ENCODE data around the gene CD276.
A peak's percentile ranks its signal among the peaks of the same experiment; 100 is the strongest.

CD276 gene

GRCh38 chr15:73654659-73655058, 29.5 kb upstream of the CD276 start:
- Histone ChIP-seq H3K4me3 (replicated peaks; ENCODE audit: low read depth, low read length) (no peak overlapping the region), H3K27me3 (replicated peaks; ENCODE audit: control insufficient read depth, insufficient read depth, low read length) (no peaks in the 10 kb centered on the region; the same call in 1 of the 2 replicates), H3K36me3 (ENCODE audit: control insufficient read depth, insufficient read depth, low read length) (no peaks in the 10 kb centered on the region)
- no peak for DNase-seq (ENCODE audit: extremely low read depth, insufficient read length)
- TF ChIP-seq CTCF (IDR thresholded peaks at IDR 0.05; ENCODE audit: insufficient read depth, low read length, poor library complexity, severe bottlenecking) = no peak

- no peaks in the 10 kb centered on the region; the same call in 1 of the 2 replicates for H3K27me3 ChIP-seq (replicated peaks; ENCODE audit: control insufficient read depth, insufficient read depth, low read length)
- H3K36me3 ChIP-seq (ENCODE audit: control insufficient read depth, insufficient read depth, low read length) = no peaks in the 10 kb centered on the region
- no peak for TF ChIP-seq CTCF (IDR thresholded peaks at IDR 0.05; ENCODE audit: insufficient read depth, low read length, poor library complexity, severe bottlenecking)
- no peak overlapping the region for H3K4me3 ChIP-seq (replicated peaks; ENCODE audit: low read depth, low read length)
- DNase-seq (ENCODE audit: extremely low read depth, insufficient read length) = no peak
These were observed 28.5 kb upstream of the CD276 start for GRCh38 chr15:73655724-73656123.

GRCh38 chr15:73658645-73659044, 25.5 kb upstream of the CD276 start:
- Histone ChIP-seq H3K4me3 (replicated peaks; ENCODE audit: low read depth, low read length) (no peak overlapping the region), H3K27me3 (replicated peaks; ENCODE audit: control insufficient read depth, insufficient read depth, low read length) (no peaks in the 10 kb centered on the region; the same call in 1 of the 2 replicates), H3K36me3 (ENCODE audit: control insufficient read depth, insufficient read depth, low read length) (no peaks in the 10 kb centered on the region)
- no peak for TF ChIP-seq CTCF (IDR thresholded peaks at IDR 0.05; ENCODE audit: insufficient read depth, low read length, poor library complexity, severe bottlenecking)
- DNase-seq (ENCODE audit: extremely low read depth, insufficient read length) = no peak

GRCh38 chr15:73660455-73660854, 23.7 kb upstream of the CD276 start:
- H3K36me3 ChIP-seq (ENCODE audit: control insufficient read depth, insufficient read depth, low read length) = no peaks in the 10 kb centered on the region
- TF ChIP-seq CTCF (IDR thresholded peaks at IDR 0.05; ENCODE audit: insufficient read depth, low read length, poor library complexity, severe bottlenecking) = no peak
- no peaks in the 10 kb centered on the region; the same call in 1 of the 2 replicates for H3K27me3 ChIP-seq (replicated peaks; ENCODE audit: control insufficient read depth, insufficient read depth, low read length)
- DNase-seq (ENCODE audit: extremely low read depth, insufficient read length) = no peak
- H3K4me3 ChIP-seq (replicated peaks; ENCODE audit: low read depth, low read length) = no peak overlapping the region

DNA sequence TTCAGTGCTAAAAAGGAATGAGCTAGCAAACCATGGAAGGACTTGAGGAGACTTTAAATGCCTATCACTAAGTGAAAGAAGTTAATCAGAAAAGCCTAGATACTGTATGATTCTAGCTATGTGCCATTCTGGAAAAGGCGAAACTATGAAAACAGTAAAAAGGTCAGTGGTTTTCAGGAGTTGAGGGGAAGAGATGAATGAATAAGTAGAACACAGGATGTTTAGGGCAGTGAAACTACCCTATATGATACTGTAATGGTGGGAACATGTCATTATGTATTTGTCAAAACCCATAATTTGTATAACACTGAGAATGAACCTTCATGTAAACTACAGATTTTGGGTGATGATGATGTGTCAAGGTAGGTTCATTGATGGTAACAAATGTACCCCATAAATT, 9.6 kb upstream of the CD276 start:
- TF ChIP-seq CTCF (IDR thresholded peaks at IDR 0.05; ENCODE audit: insufficient read depth, low read length, poor library complexity, severe bottlenecking) = no peak
- Histone ChIP-seq H3K4me3 (replicated peaks; ENCODE audit: low read depth, low read length) (no peak overlapping the region), H3K36me3 (ENCODE audit: control insufficient read depth, insufficient read depth, low read length) (no peaks in the 10 kb centered on the region), H3K27me3 (replicated peaks; ENCODE audit: control insufficient read depth, insufficient read depth, low read length) (peaks cover 2% of the 10 kb centered on the region)
- no peak for DNase-seq (ENCODE audit: extremely low read depth, insufficient read length)

DNA sequence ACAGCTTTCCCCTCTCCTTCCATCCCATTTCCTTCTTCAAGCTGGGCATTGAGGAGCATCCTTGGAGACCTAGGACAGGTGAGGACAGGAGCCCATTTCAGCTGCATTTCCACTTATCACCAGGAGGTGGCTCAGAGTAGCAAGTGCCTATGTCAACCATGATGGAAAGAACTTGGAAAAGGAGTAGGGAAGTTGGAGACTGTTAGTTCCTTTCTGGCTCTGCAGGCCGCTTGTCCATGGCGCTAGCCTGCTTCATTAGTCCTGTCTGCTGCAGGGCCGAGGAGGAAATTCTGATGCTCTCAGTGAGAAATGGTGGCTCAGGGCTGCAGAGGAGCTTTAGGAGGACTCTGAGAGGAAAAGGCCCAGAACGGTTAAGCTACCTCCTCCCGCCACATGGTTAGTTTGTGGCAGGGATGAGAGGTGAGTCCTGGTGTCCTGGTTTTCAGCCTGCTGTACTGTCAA, 7.0 kb upstream of the CD276 start:
- no peak for DNase-seq (ENCODE audit: extremely low read depth, insufficient read length)
- TF ChIP-seq CTCF (IDR thresholded peaks at IDR 0.05; ENCODE audit: insufficient read depth, low read length, poor library complexity, severe bottlenecking) = peak; percentile 81
- Histone ChIP-seq H3K4me3 (replicated peaks; ENCODE audit: low read depth, low read length) (no peak overlapping the region), H3K36me3 (ENCODE audit: control insufficient read depth, insufficient read depth, low read length) (no peaks in the 10 kb centered on the region), H3K27me3 (replicated peaks; ENCODE audit: control insufficient read depth, insufficient read depth, low read length) (peaks cover 4% of the 10 kb centered on the region)
